KBM-7 (cell line): ENCODE data around the gene NAGPA.
"Not testable (repeated sequence)": the region's sequence is repeated elsewhere in the genome, so short reads cannot be mapped to it uniquely, and the experiment has no call there.

Experiments
- DNase-seq: peaks from one replicate; pipeline ENCODE4 v3.0.0-alpha.2; 2015
- in situ Hi-C: fragments of 300-500 bp; cut with MboI; formaldehyde crosslinking; loops from 2 replicates; pipeline ENCODE4 v1.14.3; 2020; ENCODE audit warnings: low sequenced_read_pairs, low pct_unique_long_range_greater_than_20kb, mixed read lengths

Gene NAGPA, protein sequence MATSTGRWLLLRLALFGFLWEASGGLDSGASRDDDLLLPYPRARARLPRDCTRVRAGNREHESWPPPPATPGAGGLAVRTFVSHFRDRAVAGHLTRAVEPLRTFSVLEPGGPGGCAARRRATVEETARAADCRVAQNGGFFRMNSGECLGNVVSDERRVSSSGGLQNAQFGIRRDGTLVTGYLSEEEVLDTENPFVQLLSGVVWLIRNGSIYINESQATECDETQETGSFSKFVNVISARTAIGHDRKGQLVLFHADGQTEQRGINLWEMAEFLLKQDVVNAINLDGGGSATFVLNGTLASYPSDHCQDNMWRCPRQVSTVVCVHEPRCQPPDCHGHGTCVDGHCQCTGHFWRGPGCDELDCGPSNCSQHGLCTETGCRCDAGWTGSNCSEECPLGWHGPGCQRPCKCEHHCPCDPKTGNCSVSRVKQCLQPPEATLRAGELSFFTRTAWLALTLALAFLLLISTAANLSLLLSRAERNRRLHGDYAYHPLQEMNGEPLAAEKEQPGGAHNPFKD

DNA sequence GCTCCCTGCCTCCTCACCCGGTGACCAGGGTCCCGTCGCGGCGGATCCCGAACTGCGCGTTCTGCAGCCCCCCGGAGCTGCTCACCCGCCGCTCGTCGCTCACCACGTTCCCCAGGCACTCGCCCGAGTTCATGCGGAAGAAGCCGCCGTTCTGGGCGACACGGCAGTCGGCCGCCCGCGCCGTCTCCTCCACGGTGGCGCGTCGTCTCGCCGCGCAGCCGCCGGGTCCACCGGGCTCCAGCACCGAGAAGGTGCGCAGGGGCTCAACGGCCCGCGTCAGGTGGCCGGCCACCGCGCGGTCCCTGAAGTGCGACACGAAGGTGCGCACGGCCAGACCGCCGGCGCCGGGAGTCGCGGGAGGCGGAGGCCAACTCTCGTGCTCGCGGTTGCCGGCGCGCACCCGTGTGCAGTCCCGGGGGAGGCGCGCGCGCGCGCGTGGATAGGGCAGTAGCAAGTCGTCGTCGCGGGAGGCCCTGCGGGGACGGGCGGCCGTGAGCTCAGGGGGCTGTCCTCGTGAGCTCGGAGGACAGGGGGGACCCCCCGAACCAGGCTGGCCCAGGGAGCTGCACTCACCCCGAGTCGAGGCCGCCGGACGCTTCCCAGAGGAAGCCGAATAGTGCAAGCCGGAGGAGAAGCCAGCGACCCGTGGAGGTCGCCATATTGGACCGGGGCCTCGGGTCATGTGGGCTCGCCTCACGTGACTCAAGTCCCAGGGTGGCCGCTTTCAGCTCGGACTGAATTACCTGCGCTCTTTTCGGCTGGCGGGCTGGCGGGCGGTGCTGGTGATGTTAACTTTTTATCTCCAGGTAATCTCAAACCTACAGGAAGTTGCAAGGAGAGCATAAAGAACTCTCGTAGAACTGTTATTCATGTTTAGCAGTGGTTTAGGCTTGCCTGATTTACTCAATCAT, at the start of gene NAGPA:
Gene NAGPA (minus strand): TSS at position 680 of the 911 bp plus-strand sequence. CDS start 21 bp downstream, at position 659.
- in situ Hi-C loops = no loop called here
- DNase-seq = peak; percentile 79

DNA sequence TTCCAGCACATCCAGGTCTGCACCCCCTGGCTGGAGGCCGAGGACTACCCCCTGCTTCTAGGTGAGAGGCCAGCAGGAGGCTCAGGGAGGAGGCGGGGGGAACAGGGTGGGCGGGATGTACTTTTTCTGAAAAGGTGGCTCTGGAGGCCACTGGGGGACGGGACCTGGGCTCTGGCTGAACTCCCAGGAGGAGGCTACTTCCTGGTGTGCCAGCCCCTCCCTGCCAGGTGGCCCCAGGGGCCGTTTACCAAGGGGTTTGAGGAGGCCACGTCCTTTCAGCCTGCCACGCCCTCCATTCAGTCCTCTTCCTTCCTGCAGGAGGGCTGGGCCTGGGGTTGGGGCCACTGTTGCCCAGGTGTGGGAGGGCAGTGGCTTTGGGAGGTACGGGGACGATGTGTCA, 47.3 kb upstream of the NAGPA start:
- in situ Hi-C loops, DNase-seq: not testable (repeated sequence)

- in situ Hi-C loops, DNase-seq: not testable (repeated sequence)
These were observed 46.7 kb upstream of the NAGPA start for GRCh38 chr16:5080461-5080860.

GRCh38 chr16:5078626-5079025, 44.9 kb upstream of the NAGPA start:
- DNase-seq = no peak
- in situ Hi-C loops = no loop called here

DNA sequence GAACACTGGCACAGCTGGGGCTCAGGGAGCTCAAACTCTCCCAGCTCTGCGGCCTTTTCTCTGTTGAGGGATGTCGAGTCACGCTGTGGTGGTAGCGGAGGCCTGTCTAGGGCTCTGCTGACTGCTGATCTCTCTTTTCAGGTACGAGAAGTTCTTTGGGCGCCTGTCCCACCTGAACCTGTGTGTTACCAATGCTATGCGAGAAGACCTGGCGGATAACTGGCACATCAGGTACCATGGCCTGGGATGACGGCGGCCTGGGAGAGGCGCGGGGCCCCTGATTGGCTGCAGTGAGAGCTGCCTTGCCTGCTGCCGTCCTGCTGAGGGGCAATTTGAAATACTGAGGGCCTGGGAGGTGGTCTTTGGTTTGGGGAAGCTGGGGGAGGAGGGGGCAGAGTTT, 43.6 kb upstream of the NAGPA start:
- in situ Hi-C loops = no loop called here
- DNase-seq = no peak

- in situ Hi-C loops = no loop called here
- DNase-seq = no peak
These were observed 41.9 kb upstream of the NAGPA start for GRCh38 chr16:5075637-5076036.

DNA sequence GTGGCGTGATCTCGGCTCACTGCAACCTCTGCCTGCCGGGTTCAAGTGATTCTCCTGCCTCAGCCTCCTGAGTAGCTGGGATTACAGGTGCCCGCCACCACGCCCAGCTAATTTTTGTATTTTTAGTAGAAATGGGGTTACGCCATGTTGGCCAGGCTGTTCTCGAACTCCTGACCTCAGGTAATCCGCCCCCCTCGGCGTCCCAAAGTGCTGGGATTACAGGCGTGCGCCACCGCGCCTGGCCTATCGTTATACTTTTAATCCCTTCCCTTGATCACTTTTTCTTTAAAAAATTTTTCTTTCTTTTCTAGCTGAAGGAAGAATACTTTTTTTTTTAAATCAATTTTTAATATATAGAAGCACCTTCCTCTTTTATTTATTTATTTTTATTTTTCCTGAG, 40.0 kb upstream of the NAGPA start:
- DNase-seq, in situ Hi-C loops: not testable (repeated sequence)

- in situ Hi-C loops = no loop called here
These were observed 39.5 kb upstream of the NAGPA start for GRCh38 chr16:5073279-5073629.

DNA sequence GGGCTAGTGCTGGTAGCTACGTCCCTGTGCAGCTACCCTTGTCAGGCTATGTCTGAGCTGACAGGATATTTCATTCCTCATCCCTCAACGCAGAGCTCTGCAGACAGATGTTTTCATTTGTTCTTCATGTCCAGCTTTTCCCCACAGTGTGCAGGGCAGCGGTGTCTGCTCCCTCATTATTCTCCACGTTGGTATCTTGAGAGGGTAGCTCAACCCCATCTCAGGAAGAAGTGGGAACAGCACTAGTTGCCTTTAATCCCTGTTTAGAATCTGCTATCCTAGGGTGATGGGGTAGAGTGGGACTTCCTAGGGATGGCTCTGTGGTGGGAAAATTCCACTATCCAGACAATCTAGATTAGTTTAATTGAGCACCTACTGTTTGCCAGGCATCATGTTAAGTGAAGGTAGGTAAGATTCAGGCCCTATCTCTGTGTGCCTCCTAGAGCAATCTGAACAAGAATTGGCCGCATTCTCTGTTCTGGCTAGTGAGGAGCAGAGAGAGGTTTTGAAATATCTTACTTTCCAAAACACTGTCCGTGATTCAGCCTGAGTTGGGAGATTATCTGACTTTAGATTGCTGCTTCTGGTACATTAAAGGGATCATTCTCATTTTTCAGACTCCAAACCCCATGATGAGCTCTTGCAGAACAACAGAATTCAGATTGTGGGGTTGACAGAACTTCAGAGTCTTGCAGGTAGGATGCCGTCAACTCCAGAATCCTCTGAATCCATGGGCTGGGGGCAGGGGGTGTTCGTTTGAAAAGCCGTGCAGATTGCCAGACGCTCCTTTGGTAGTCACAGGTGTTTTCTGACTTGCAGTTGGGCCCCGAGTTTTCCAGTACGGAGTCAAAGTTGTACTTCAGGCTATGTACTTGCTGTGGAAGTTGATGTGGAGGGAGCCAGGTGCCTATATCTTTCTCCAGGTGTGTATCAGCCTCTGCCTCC, 38.9 kb upstream of the NAGPA start:
- no peak for DNase-seq
- in situ Hi-C loops = no loop called here

More at GRCh38 chr16:5073279-5073629, 39.5 kb upstream of the NAGPA start:
- no peak for DNase-seq

DNA sequence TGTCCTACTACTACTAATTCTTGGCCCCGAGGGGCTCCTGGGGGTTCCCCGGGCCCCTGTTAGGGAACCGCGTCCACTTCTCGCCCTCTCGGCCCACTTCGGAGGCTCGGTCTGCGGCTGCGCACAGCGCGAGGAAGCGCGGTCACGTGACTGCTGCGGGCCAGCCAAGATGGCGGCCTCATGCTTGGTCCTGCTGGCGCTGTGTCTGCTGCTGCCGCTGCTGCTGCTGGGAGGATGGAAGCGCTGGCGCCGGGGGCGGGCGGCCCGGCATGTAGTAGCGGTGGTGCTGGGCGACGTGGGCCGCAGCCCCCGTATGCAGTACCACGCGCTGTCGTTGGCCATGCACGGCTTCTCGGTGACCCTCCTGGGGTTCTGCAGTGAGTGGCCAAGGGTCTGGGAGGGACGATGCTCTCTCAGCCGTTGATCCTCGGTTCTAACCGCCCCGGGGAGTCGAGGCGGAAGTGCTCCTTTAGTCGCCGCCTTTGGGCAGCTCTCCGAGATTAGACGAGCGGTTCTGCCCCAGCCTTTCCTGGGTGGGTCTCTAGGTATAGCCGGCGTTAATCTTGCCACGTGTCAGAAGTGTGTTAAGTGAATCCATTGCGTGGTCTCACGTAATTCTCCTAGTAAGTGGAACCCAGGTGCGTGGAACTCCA, 38.1 kb upstream of the NAGPA start, which contains the start of gene ALG1:
Gene ALG1 (plus strand): TSS at position 163 of the 653 bp plus-strand sequence. CDS start 7 bp downstream, at position 170.
- in situ Hi-C loops = no loop called here
- DNase-seq = peak; percentile 88

GRCh38 chr16:5071341-5071680, 37.6 kb upstream of the NAGPA start:
- in situ Hi-C loops = no loop called here
- no peak for DNase-seq

- no peak for DNase-seq
- in situ Hi-C loops = no loop called here
These were observed 36.9 kb upstream of the NAGPA start for GRCh38 chr16:5070431-5071186.

DNA sequence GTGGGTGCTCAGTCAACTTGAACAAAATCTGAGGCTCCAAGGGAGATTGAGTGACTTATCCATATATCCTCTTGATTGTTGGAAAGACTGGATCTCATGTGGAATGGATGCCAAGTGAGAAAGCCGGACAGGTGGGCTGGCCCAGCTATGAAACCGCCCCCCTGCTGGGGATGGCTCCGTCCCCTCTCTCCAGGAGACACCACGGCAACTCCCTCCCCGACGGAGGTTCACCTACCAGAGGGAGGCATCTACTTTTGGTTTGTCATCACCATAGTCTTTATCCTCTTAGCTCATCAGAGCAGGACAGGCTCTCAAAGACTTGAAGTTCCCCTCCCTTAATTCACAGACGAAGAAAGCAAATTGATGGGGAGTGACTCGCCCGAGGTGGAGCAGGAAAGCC, 36.1 kb upstream of the NAGPA start:
- in situ Hi-C loops = no loop called here
- DNase-seq = no peak

DNA sequence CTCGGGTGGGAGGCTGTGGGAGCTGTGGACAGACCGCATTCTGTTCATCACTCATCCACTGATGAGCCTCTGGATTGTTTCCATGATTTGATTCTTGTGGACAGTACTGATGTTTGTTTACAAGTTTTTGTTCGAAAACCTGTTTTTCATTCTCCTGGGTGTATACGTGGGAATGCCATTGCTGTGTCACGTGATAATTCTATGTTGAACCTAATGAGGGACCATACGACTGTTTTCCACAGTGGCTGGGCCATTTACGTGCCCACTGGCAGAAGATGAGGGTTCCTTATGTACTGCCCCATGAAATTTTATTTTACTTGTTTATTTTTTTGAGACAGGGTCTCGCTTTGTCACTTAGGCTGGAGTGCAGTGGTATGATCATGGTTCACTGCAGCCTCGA, 35.3 kb upstream of the NAGPA start:
- in situ Hi-C loops = no loop called here
- DNase-seq = no peak

DNA sequence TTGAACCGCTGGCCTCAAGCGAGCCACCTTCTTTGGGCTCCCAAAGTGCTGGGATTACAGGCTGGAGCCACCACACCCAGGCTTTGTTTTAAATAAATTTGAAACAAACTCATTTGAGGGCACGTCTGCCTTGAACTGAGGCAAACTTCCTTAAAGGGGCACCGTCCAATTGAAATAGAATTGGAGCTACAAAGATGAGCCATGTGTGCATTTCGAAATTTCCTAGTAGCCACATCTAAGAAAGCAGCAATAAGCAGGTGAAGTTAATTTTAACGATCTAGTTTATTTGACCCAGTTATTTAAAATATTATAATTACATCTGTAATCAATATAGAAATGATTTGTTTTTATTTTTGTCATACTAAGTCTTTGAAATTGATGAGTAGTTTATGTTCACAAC, 32.8 kb upstream of the NAGPA start:
- DNase-seq = no peak
- in situ Hi-C loops = no loop called here

DNA sequence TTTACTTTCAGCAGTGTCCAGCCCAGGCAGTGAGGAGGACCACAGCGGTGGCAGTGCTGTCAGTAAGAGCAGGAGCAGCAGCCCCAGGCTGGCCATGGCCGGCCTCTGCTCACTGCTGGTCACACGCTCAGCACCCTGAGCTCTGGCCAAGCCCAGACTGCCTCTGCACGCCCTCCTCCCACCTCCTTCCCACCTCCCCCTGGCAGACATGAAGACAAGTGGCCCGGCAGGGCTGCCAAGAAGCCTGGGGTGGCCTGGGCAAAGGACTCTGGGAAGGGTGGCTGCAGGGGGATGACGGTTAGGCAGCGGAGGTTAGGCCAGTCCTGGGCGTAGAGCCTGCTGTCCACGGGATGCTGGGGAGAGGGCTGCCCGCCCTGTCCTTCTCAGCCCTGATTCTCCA, 32.1 kb upstream of the NAGPA start, which contains the start of gene C16orf89:
Gene C16orf89 (minus strand): TSS at position 144 of the 400 bp plus-strand sequence. CDS start 48 bp downstream, at position 96.
- DNase-seq = no peak
- in situ Hi-C loops = no loop called here

DNA sequence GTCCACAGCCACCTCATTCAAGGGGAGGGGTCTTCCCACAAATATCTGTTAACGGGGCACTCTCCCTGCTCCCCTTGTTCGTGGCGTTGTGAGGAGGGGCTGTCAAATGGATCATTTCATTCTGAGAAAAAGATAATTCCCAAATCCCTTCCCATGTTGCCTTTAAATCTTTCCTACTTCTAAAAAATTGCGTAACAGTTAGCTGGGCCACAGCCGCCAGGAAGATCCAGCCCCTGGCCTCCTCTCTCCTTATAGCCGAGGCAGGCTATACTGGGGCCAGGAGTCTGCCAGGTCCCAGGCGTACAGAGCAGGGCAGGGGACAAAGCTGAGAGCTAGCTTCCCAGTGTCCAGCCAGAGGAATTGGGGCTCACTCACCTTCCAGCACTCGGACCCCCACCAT, 31.6 kb upstream of the NAGPA start:
- in situ Hi-C loops = no loop called here
- no peak for DNase-seq

GRCh38 chr16:5064915-5065314, 31.2 kb upstream of the NAGPA start:
- no peak for DNase-seq
- in situ Hi-C loops = no loop called here
